ENCODE measurements around the gene SLC25A21.

GRCh38 chr14:36672095-36672494 lies 500.3 kb downstream of the SLC25A21 start:
- TF ChIP-seq POLR2AphosphoS5 (IDR thresholded peaks at IDR 0.05; ENCODE audit: borderline replicate concordance, low read depth, low read length), result no peak
- no peak for TF ChIP-seq EZH2 (IDR thresholded peaks at IDR 0.05)

Data from SK-N-MC (cell line).